GM19463 (cell line): ENCODE measurements around the gene GLDC.
"Not testable (repeated sequence)": the region's sequence is repeated elsewhere in the genome, so short reads cannot be mapped to it uniquely, and the experiment has no call there.

Experiments used
- ATAC-seq: cut with Tn5 transposase; IDR thresholded peaks from one replicate; pipeline ENCODE4 v1.9.1; 2021; ENCODE audit warnings: mild to moderate bottlenecking, moderate library complexity; ENCODE audit not compliant: unreplicated experiment

Gene GLDC

GRCh38 chr9:6622784-6623183 lies 22.7 kb downstream of the GLDC start:
- not testable (repeated sequence) for ATAC-seq

GRCh38 chr9:6620796-6621195 lies 24.7 kb downstream of the GLDC start:
- ATAC-seq, result peak; percentile 26

- peak; percentile 47 for ATAC-seq
Measured at GRCh38 chr9:6620353-6620752, 25.2 kb downstream of the GLDC start.

GRCh38 chr9:6619909-6620308 lies 25.6 kb downstream of the GLDC start:
- peak; percentile 39 for ATAC-seq

DNA sequence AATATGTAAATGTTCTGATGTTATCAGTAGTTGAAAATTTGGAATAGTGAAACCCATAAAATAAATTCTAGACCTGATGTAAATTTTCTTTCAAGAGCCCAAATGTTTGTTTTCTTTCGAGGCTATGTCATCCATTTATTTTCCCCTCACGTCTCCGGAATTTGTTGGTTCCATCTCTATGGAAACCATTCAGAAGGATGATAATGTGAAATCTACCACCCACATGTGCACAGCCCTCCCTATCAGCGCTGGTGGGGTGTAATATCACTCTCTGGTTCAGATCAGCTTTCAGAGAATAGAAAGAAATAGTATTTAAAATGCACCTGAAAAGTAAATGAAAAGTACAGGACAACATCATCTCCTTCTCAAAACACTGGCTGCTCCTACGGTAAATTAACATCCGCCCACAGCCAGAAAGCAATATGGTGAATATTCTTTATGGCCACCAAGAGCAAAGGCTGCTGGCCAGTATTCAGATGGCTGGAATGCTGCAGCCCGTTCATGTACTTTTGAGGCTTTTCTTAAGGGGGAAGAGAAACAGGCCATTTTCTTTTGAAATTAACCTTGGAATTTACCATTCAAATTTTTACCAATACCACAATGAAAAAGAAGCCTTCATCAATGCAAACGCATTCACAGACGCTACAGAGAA lies 28.5 kb downstream of the GLDC start:
- no peak for ATAC-seq

- no peak for ATAC-seq
Measured at GRCh38 chr9:6614489-6614888, 31.0 kb downstream of the GLDC start.

DNA sequence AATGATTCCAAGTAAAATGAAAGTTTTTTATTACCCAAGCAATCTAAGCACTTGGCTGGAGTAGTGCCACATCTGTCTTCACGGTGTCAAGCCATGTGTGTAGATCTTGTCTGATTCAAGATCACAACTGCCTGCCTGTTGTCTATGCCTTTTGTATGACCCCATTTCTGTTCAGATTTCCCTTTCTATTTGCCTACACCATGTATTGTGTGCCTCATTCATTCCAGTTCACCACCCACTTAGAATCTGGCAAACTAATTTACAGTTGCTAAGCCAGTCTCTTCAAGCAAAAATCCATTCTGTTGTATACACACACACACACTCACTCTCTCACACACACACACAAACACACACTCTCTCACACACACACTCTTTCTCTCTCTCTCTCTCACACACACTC lies 33.7 kb downstream of the GLDC start:
- no peak for ATAC-seq

DNA sequence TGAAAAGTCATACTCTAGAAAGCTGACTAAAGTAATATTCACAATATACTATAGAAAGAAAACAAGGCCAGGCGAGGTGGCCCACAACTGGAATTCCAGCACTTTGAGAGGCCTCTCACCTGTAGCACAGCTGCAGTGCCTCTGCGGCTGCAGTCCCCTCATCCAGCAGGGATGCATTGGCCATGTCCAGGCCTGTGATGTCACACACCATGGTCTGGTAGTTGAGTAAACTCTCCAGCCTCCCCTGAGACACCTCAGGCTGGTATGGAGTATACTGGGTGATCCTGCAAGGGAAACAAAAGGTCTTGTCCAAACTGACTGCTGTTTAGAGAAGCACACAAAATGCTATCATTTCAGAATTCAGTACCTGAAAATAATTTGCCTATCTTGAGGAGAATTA lies 35.5 kb downstream of the GLDC start:
- no peak for ATAC-seq

- no peak for ATAC-seq
Measured at GRCh38 chr9:6609497-6610016, 36.0 kb downstream of the GLDC start.

DNA sequence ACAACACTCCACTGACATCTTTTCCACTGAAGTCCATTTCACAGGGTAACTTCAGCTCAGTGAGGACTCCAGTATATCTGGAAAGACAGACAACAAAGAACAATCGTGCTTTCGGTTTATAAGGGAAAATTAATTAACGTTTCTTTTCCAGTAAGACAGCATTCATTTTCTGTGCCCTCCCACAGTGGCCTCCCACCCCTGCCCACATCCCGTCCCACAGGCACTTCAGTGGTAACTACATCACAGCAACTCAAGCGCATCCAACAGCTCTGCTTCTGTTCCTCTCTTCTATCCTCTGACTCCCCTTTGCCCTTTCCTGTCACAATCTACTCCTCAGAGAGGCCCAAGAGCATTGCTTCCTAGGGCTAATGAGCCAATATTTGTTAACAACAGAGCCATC lies 40.3 kb downstream of the GLDC start:
- peak; percentile 94 for ATAC-seq

GRCh38 chr9:6600426-6600825 lies 45.1 kb downstream of the GLDC start:
- no peak for ATAC-seq

DNA sequence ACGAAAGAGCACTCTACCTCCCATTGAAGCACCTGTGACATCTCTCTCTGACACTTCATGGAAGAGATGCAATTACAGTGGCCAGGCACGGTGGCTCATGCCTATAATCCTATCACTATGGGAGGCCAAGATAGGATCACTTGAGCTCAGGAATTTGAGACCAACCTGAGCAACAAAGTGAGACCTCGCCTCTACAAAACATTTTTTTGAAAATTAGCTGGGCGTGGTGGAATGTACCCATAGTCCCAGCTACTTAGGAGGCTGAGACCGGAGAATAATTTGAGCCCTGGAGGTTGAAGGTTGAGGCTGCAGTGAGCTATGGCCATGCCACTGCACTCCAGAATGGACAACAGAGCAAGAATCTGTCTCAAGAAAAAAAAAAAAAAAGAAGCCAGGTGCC lies 45.5 kb downstream of the GLDC start:
- no peak for ATAC-seq

- ATAC-seq, result peak; percentile 97
Measured at GRCh38 chr9:6598249-6598725, 47.2 kb downstream of the GLDC start.

- ATAC-seq, result no peak
Measured at GRCh38 chr9:6592791-6593190, 52.7 kb downstream of the GLDC start.

GRCh38 chr9:6592231-6592630 lies 53.3 kb downstream of the GLDC start:
- ATAC-seq, result no peak

GRCh38 chr9:6590772-6591384 lies 54.7 kb downstream of the GLDC start:
- no peak for ATAC-seq

- no peak for ATAC-seq
Measured at GRCh38 chr9:6590334-6590733, 55.2 kb downstream of the GLDC start.

DNA sequence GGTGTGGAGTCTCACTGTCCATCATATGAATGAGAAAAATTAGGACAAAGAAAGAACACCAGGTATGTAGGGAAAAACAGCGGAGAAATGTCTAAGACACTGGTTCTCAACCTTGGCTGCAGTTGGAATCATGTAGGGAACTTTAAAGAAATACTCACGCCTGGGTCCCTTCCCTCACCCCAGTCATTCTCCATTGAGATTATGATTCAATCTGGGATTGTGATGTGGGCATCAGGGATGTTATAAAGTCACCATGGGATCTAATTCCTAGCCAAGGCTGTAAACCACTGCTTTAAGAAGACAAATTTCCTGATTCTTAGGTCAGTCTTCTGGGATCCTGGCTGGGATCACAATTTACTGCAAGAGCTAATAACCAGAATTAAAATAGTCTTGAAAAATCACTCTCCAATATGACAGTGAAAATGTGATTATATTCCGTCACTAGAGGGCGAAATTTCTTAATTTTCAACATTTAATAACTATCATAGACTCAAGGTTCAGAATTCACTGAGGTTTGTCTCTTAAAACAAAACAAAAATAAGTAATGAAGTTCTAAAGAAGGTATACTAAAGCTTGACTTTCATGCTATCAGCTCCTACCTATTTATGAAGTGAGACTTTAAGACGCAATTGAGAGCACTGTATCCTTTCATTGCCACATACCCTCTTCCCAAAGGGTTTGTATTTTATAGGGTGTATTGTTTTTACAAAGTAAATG lies 60.5 kb downstream of the GLDC start:
- ATAC-seq, result no peak

GRCh38 chr9:6581253-6581652 lies 64.3 kb downstream of the GLDC start:
- ATAC-seq, result no peak

DNA sequence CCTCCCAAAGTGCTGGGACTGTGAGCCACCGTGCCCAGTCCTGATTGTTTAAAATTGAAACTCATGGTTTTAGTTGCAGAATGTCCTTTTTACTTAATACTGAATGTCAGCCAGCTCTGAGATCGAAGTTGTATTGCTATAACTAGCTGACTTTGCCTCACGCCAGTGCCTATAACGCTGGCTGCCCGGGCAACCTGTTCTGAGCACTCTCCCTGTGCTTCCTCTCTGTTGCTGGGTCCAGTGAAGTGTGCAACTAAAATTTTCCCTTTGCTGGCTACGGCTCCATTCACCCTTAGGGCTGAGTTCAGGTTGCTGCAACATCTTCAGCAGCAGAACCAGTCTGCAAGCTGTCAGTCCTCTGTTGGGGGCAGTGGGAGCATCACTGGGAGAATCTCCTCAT lies 65.9 kb downstream of the GLDC start:
- ATAC-seq, result no peak

- ATAC-seq, result no peak
Measured at GRCh38 chr9:6576987-6577386, 68.5 kb downstream of the GLDC start.
